Thymus (tissue), 11 donors: ENCODE measurements around the gene INTS1. TPM values are rescaled to one million over a fixed set of nuclear protein-coding genes. Genes with fewer than 3 reads are reported as not detected.

ENCODE experiments used
- DNase-seq, 9 donors: peaks; one replicate each; pipeline ENCODE4 v3.0.0-alpha.2; 2013; ENCODE audit warnings: low spot score in 9 of 9, low read depth in 6 of 9, missing footprints in 1 of 9
- H3K27ac ChIP-seq, 2 donors: one replicate each; pipeline ENCODE4 v1.5.1; 2013; ENCODE audit warnings: control low read depth in 1 of 2, low read depth in 1 of 2, low read length in 1 of 2, mild to moderate bottlenecking in 1 of 2, moderate library complexity in 1 of 2
- H3K27me3 ChIP-seq, 2 donors: one replicate each; pipeline ENCODE4 v1.5.1; 2013; ENCODE audit warnings: low read length in 1 of 2; ENCODE audit not compliant: control insufficient read depth in 2 of 2, insufficient read depth in 1 of 2
- H3K36me3 ChIP-seq, 2 donors: one replicate each; pipeline ENCODE4 v1.5.1; 2013; ENCODE audit warnings: low read length in 1 of 2, mild to moderate bottlenecking in 1 of 2, moderate library complexity in 1 of 2; ENCODE audit not compliant: control insufficient read depth in 2 of 2, insufficient read depth in 2 of 2
- H3K4me1 ChIP-seq, 2 donors: one replicate each; pipeline ENCODE4 v1.5.1; 2013; ENCODE audit warnings: low read length in 2 of 2; ENCODE audit not compliant: control insufficient read depth in 2 of 2, insufficient read depth in 2 of 2
- H3K4me3 ChIP-seq, 2 donors: one replicate each; pipeline ENCODE4 v1.5.1; 2013; ENCODE audit warnings: low read length in 2 of 2, control low read depth in 1 of 2, mild to moderate bottlenecking in 1 of 2
- H3K9me3 ChIP-seq, 2 donors: one replicate each; pipeline ENCODE4 v1.5.1; 2013; ENCODE audit warnings: low read length in 1 of 2, mild to moderate bottlenecking in 1 of 2; ENCODE audit not compliant: control insufficient read depth in 2 of 2, insufficient read depth in 1 of 2
- WGBS: extraction: QIAGEN DNeasy Blood & Tissue Kit; methylation state at CpG from one replicate; pipeline ENCODE4 v1.1.7; 2013; 5-methylcytosine and 5-hydroxymethylcytosine counted together
- polyA plus RNA-seq: library from polyadenylated mRNA; stranded (reverse); fragments of 200-250 nt; gene quantifications from one replicate; pipeline ENCODE4 v1.2.3, GENCODE V29; 2013
- total RNA-seq: library from RNA; stranded (reverse); fragments of 120-200 nt; gene quantifications from one replicate; pipeline ENCODE4 v1.2.4, GENCODE V29; 2013
- donor health status: healthy.

The INTS1 gene
- total and polyA plus RNA-seq, 2 donors, result 19.6 to 287 TPM

GRCh38 chr7:1532456-1533254 lies 28.5 kb upstream of the INTS1 start:
- H3K27ac ChIP-seq, result peak overlapping the region; percentile 86 to 93
- peak in 1 of 9 donors; percentile 62 for DNase-seq
- peaks cover 25 to 78% of the 10 kb centered on the region in 2 donors for H3K4me1 ChIP-seq
- peaks cover 48 to 51% of the 10 kb centered on the region in 2 donors for H3K36me3 ChIP-seq
- WGBS, result 3% methylated on average over 36 of the region's 36 CpGs
- H3K27me3 ChIP-seq, result peaks cover 0 to 8% of the 10 kb centered on the region in 2 donors
- H3K9me3 ChIP-seq, result peaks cover 0 to 8% of the 10 kb centered on the region in 2 donors
- H3K4me3 ChIP-seq, result peak overlapping the region; percentile 94 to 95

GRCh38 chr7:1531979-1532455 lies 27.8 kb upstream of the INTS1 start:
- Histone ChIP-seq H3K9me3 (peaks cover 0 to 8% of the 10 kb centered on the region in 2 donors), H3K27ac (peak overlapping the region; percentile 93 to 95), H3K36me3 (peaks cover 42 to 44% of the 10 kb centered on the region in 2 donors), H3K4me3 (peak overlapping the region; percentile 94 to 95), H3K4me1 (peaks cover 24 to 76% of the 10 kb centered on the region in 2 donors), H3K27me3 (peaks cover 0 to 4% of the 10 kb centered on the region in 2 donors)
- 3% methylated on average over 10 of the region's 10 CpGs for WGBS
- no peak for DNase-seq

- Histone ChIP-seq H3K4me1 (peaks cover 26 to 76% of the 10 kb centered on the region in 2 donors), H3K27me3 (peaks cover 0 to 2% of the 10 kb centered on the region in 2 donors), H3K9me3 (peaks cover 0 to 8% of the 10 kb centered on the region in 2 donors), H3K36me3 (peaks cover 36 to 38% of the 10 kb centered on the region in 2 donors), H3K4me3 (peak overlapping the region; percentile 94 to 95), H3K27ac (peak overlapping the region; percentile 93 to 95)
- WGBS, result under 1% methylated on average over 55 of the region's 55 CpGs
- peak in 1 of 9 donors; percentile 67 for DNase-seq
Observed at GRCh38 chr7:1531263-1531978, 27.2 kb upstream of the INTS1 start.

GRCh38 chr7:1530946-1531262 lies 26.7 kb upstream of the INTS1 start:
- peaks cover 0 to 2% of the 10 kb centered on the region in 2 donors for H3K27me3 ChIP-seq
- H3K4me1 ChIP-seq, result peaks cover 26 to 72% of the 10 kb centered on the region in 2 donors

GRCh38 chr7:1529383-1530116 lies 25.4 kb upstream of the INTS1 start:
- H3K9me3 ChIP-seq, result peaks cover 0 to 8% of the 10 kb centered on the region in 2 donors
- DNase-seq, result peak in 1 of 9 donors; percentile 37
- no peak overlapping the region for H3K4me3 ChIP-seq
- H3K4me1 ChIP-seq, result peaks cover 26 to 61% of the 10 kb centered on the region in 2 donors
- 70% methylated on average over 21 of the region's 21 CpGs for WGBS
- H3K27me3 ChIP-seq, result peaks cover 0 to 2% of the 10 kb centered on the region in 2 donors
- H3K27ac ChIP-seq, result peak overlapping the region in 1 of 2 donors; percentile 77
- peaks cover 17 to 20% of the 10 kb centered on the region in 2 donors for H3K36me3 ChIP-seq

More at GRCh38 chr7:1530946-1531262, 26.7 kb upstream of the INTS1 start:
- Histone ChIP-seq H3K4me3 (peak overlapping the region; percentile 94 to 95), H3K27ac (peak overlapping the region in 1 of 2 donors; percentile 95), H3K36me3 (peaks cover 31 to 33% of the 10 kb centered on the region in 2 donors), H3K9me3 (peaks cover 0 to 8% of the 10 kb centered on the region in 2 donors)
- WGBS, result under 1% methylated on average over 45 of the region's 45 CpGs
- DNase-seq, result no peak

GRCh38 chr7:1526271-1526754 lies 22.1 kb upstream of the INTS1 start:
- Histone ChIP-seq H3K27ac (no peak overlapping the region), H3K4me3 (no peak overlapping the region), H3K9me3 (peaks cover 0 to 10% of the 10 kb centered on the region in 2 donors), H3K4me1 (peaks cover 16 to 52% of the 10 kb centered on the region in 2 donors), H3K27me3 (no peaks in the 10 kb centered on the region), H3K36me3 (no peaks in the 10 kb centered on the region)
- DNase-seq, result no peak
- 91% methylated on average over 6 of the region's 6 CpGs for WGBS

- H3K4me1 ChIP-seq, result peaks cover 16 to 52% of the 10 kb centered on the region in 2 donors
- WGBS, result 97% methylated on average over 6 of the region's 6 CpGs
- H3K9me3 ChIP-seq, result peaks cover 0 to 17% of the 10 kb centered on the region in 2 donors
- H3K36me3 ChIP-seq, result no peaks in the 10 kb centered on the region
- no peak overlapping the region for H3K27ac ChIP-seq
- no peaks in the 10 kb centered on the region for H3K27me3 ChIP-seq
- H3K4me3 ChIP-seq, result no peak overlapping the region
- no peak for DNase-seq
Observed at GRCh38 chr7:1525409-1525808, 21.2 kb upstream of the INTS1 start.

- H3K27ac ChIP-seq, result no peak overlapping the region
- H3K4me3 ChIP-seq, result no peak overlapping the region
- H3K9me3 ChIP-seq, result peaks cover 1 to 29% of the 10 kb centered on the region in 2 donors
- peaks cover 0 to 2% of the 10 kb centered on the region in 2 donors for H3K36me3 ChIP-seq
- WGBS, result 93% methylated on average over 17 of the region's 17 CpGs
- H3K4me1 ChIP-seq, result peaks cover 8 to 36% of the 10 kb centered on the region in 2 donors
- no peaks in the 10 kb centered on the region for H3K27me3 ChIP-seq
- DNase-seq, result no peak
Observed at GRCh38 chr7:1523844-1524243, 19.7 kb upstream of the INTS1 start.
